HG02588 (cell line): ENCODE measurements around the gene HOXA1.

Experiments
- ATAC-seq: cut with Tn5 transposase; IDR thresholded peaks from one replicate; pipeline ENCODE4 v1.9.1; 2021; ENCODE audit warnings: mild to moderate bottlenecking, moderate library complexity; ENCODE audit not compliant: unreplicated experiment

Gene HOXA1

DNA sequence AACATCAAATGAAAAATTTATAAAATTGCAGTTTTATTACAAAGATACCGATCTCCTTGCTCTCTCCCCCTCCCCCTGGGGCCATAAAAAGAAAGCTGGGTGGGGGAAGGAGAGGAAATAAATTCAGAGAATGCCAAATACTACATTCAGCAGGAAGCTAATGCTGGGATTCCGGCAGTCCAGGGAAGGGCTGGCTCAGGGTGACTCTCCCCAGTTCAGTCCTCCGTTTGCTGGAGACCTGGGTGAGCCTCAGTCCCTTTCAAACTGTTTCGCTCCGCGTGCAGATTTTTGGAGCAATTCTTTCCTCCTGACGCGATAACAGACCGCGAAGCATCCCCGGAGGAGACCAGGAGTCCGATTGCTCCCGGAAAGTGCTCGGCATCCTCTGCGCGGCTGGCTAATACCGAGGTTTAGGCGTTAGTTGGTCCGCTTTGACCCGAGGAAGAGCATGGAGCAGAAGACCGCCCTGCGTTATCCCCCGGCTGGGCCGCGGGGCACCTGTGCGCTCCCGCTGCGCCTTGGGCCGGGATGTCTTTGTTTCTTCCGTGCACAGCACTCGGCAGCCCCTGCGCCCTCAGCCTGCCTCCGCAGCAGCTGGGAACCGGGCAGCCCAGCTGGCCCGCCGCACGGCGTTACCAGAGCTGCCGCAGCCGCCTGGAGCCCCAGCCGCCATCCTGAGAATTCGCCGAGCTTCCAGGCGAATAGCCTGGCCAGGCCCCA lies 10.5 kb upstream of the HOXA1 start:
- ATAC-seq = no peak

DNA sequence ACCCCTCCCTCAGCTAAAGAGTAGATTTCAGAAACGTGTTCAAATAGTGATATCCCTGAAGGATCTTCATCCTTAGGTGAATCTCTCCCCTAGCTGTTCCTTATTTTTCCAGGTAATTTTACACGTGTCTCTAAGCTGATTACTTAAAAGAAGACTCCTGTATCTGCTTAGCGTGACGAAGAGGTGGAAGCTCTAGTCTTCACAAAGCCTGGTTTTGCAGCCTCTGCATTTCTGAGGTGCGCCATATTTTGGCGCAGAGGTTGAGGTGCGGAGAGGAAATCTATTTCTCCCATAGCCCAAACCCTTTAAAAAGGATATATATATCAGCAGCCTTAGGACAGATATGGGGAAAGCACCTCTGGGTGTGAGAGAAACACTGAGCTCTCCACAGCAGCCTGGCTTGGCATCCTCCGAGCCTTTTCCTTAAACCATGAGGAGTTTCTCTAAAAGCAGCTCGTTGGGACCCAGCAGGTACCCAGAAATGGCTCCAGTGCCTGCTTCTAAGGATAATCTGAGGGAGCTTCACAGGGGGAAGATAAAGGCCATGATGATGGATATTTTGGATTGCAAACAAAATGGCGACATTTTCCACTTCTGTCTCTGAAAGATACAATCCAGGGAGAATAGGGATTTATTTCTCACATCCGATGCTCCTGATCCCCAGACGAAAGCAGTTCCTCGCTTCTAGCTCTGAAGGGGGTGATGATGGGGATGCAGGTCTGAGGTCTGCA lies 9.7 kb upstream of the HOXA1 start:
- no peak for ATAC-seq

DNA sequence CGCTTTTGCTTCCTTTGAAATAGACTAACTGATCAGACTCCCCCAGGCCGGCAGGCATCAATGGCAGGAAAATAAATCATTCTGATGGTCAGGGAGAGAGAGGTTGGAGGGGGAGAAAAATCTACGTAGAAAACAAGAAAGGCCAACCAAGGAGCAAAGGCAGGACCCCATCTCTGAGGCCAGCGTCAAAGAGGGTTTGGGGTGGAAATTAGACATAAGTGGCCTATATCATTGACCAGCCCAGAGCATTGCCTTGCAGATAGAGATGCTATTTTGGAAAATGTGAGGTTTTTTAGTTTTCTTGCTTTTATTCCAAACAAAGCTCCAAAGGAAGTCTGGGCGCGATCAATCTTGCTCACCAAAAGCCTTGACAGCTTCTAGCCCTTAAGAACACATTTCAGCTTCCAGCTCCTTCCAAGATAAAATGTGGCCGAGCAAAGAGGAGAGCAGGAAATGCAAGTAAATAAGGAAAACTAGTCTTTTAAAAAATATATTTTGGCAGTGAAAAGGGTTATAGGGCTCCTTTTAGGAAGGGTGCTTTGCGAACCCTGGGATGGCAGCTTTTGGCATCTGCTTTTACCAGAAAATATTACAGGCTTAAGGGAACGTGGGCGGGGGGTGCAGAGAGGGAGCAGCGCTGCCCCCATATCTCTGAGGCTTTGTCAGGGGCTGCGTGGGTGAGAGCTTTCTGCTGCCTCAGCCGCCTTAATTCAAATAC lies 8.7 kb upstream of the HOXA1 start:
- ATAC-seq = no peak

DNA sequence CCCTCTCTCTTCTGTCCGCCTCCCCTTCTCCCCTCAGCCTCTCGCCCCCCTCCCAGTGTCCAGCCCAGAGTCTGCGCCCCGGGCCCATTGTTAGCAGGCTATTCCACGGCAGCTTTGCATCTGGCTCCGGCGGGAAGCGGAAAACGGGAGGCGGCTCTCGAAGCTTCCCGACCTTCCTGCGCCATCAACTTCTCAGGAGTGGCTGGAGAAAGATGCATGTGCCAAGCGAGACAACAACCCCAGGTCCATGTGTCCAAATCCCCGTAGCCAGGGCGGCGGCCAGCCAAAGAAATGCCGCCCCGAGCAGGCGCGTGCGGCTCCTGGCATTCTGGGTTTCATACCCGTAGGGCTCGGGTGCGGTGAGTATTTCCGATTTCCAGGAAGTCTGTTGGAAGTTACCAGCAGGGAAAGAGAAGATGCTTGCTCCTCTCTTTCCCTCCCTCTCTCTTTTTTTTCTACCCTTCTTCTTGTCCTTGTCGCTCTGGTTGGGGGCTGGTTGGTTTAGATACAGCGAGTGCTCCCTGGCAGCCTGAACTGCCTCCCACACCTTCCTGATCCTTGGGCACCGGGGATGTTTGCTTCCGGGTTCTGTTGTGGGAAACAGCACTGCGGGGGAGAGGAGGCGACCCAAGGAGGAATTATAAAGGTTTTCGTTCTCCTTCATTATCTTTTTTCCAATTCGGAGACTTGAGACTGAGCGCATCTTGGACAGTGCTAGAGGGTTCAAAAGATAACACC lies 7.9 kb upstream of the HOXA1 start:
- ATAC-seq = no peak

DNA sequence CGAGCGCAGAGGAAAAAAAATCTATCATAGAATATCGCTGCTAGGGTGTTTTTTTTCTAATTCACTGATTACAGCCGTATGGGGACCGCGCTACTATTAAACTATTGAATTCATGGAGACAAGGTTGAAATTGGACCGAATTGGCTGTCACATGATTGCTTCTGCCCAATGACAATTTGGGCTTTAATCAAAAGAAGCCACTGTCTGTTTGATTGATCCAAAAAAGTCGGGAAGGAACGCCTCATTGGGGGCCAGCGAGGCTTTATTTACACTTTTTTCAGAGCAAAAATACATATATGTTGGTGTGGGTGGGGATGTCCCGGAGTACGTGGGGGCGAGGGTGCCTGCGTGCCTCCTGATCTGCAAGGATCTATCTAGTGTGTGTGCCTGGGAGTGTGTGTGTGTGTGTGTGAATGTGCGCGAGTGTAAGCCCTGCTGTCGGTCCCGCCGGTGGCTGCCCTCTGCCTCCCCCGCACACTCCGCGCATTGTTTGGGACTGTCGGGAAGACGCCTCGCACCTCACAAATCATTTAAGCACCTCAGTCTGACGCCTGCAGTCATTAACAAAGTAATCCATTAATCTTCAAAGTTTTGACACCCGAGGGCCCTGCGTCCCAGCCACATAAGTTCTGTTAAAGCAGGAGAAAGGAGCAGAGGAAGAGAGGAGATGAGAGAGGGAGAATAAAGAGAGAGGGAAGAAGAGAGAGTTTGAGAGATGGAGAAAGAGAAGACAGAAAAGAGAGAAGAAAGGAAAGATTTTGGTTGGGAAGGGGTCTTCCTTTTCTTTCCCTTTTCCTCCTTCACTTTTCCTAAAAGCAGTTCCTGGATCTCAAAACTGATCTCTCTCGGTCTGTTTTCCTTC lies 7.0 kb upstream of the HOXA1 start, which contains the start of gene HOXA2:
Gene HOXA2, minus strand, starts transcription at position 103 of the 862 bp plus-strand sequence. CDS start 183 bp downstream, outside the sequence.
- ATAC-seq = no peak

DNA sequence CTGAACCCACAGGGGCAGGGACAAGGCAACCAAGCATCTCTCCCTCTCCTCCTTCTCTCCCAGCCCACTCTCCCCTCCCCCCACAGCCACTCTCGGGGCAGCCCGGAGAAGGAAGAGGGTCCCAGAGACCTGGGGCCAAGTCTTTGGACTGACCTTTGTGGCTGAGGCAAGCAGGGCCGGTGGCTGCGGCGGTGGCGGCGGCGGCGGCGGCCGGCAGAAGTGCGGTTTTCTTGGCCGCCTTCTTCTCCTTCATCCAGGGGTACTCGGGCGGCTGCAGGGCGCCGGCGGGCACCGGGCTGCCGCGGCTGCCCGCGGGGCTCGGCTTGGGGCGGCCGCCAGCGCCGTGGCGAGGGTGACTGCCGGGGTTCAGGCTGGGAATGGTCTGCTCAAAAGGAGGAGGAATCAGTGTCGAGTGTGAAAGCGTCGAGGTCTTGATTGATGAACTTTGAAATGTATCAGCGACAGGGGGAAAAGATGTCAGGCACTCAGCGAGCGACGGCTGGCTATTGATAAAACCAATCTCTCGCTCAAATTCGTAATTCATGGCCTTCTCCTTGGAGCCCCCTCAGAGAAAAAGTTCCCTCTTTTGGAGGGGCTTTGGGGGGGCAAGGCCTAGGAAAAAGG lies 6.3 kb upstream of the HOXA1 start:
- no peak for ATAC-seq

DNA sequence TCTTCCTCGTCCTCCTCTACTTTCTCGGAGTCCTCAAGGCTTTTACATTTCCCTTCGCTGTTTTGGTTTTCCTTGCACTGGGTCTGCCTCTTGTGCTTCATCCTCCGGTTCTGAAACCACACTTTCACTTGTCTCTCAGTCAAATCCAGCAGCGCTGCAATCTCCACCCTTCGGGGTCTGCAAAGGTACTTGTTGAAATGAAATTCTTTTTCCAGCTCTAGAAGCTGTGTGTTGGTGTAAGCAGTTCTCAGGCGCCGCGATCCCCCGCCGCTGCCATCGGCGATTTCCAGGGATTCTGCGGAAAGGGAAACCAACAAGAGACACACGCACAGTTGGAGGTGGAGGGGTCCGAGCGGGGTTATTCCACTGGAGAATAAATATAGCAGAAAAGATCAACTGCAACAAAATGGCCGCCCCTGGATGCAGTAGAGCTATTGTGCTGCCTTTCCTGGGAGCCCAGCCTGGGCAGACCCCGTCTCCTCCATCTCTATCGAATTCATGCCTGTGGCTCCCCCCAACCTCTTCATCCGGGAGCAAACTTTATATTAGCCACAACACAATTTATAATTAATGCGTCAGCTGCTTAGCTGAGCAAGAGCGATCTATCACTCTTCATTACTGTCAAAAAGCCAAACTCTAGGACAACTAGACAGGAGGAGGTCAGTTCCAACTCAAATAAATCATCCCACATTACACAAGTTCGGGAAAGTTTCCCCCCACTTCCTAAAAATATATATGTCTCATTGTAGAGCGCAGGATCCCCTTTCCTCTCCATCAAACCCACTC lies 5.6 kb upstream of the HOXA1 start:
- no peak for ATAC-seq

DNA sequence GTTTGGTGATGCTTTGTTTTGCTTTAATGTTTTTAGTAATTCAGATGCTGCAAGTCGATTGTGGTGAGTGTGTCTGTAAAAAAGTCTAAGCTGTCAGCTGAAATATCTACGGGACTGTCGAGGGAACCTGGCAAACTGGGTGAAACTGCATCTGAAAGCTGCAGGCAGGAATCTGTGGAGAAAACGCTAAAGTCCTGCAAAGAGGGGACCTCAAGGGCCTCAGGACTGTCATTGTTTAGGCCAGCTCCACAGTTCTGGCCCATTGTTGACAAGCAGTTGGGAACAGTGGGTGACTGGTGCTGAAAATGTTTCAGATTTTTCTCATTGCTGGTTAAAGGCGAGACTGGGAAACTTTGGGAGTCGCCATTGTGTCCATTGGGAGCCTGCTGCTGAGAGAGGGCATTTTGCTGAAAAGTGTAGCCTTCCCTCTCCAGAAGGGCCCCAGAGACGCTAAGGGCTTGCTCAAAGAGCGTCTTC lies 4.9 kb upstream of the HOXA1 start:
- ATAC-seq = no peak

DNA sequence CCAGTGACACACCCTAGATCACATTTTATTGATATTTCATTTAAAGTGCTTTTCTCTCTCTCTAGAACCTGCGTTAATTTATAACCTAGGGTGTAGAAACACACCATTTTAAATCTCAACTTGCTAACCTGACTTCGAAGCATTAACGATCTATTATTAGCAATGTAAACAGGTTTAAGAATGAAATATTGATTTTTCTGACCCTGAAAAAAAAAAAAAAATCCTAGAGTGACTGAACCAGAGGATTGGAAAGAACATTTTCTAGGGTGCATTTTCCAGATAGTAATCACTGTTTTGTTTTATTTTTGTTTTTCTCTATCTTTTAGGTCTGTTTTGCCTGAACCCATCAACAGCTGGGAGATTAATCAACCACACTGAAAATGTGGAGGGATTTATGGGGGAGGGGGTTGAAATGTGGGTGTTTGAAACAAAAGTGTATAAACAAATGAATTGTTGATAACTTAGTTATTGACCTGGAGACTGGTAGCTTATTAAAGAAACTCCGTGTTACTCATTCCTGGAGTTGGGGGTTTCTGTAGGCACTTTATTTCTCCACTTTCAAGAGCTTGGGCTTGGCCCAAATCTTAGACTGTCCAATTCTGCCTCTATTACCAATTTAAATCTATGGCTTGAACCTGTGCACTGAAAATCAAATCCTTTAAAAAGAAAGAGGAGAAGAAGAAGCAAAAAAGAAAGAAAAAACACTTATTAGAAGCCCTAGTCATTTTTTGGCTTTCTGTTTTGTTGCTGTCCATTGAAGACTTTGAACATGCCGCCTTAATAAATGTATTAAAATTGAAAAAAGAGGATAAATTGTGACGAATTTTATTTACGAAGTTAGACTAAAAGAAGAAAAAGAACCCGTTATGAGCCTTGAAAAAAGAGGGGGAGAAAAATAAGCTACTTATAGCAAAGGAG lies 3.9 kb upstream of the HOXA1 start:
- ATAC-seq = no peak

DNA sequence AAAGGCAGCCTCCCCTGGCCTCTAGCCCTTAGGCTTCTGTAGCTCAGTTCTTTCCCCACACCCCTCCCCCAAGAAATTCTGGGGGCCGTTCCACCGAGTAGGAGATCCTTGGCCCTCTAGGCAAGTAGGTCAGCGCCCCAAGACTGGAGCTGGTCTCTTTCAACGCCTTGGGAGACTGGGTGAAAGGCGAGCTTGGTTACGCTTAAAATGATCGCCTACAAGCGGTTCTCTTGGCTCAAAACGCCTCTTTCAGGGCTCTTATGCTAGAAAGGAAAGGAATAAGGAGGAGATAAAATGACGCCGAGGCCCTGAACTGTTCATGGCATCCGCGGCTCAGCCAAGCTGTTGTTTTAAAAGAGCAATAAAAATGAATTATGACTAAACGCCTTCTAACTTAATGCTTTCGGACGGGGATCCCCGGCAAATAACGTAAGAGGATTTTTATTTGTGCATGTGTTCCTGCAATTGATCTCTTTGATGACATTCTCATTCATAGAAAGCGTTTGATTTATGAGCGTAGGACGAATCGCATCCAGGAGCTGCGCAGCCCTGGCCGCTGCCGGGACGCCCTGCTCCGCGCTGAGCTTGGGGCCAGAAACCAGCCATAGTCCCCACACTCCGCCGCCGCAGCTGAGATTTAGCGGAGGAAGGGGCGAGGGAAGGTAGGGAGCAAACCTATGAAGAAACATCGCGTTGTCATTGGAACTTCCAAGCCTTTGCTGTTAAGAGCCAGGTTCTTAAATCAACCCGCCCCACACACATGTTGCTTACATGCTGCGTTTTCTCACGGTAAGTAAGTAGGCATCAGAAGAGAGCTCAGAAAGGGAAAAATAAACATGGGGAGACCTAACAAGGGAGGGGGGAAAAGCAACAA lies 3.0 kb upstream of the HOXA1 start:
- no peak for ATAC-seq

DNA sequence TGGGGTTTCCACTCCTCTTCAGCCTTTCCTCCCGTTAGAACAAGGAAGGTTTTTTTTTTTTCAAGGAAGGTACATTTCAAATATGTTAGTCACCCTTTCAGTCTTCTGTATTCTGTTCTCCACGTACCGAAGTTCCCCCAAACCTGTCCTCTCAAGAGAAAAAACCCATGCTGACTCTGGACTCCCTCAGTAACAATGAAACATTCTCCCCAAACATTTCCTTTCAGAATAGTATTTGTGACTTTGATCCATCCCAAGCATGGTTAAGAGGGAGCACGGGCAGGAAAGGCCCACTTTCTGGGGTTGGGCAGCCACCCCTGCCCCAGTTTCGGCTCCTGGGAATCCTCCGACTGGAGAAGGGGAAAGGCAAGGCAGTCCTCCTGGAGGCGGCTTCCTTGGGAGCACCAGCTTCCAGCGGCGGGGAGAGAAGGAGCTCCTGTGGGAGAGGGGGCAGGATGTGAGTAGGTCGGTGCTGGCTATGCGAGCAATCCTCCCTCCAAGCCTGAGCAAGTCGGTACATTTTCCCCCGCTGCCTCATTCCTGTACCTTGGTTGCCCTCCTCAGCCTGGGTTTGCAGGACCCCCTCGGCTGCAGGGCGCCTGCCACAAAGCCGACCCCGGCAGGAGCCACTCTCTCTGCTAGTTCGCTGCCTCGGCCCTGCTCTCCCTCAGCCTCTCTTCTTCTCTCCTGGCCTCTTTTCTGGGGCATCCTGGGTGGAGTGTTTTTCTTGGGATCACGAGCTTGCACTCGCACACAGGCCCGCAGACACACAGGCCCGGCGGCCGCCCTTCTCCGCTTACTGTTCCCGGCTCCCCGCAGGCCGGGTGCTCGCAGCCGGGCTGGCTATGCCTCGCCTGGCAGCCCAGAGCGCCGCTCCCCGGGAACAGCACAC lies 2.1 kb upstream of the HOXA1 start:
- no peak for ATAC-seq

DNA sequence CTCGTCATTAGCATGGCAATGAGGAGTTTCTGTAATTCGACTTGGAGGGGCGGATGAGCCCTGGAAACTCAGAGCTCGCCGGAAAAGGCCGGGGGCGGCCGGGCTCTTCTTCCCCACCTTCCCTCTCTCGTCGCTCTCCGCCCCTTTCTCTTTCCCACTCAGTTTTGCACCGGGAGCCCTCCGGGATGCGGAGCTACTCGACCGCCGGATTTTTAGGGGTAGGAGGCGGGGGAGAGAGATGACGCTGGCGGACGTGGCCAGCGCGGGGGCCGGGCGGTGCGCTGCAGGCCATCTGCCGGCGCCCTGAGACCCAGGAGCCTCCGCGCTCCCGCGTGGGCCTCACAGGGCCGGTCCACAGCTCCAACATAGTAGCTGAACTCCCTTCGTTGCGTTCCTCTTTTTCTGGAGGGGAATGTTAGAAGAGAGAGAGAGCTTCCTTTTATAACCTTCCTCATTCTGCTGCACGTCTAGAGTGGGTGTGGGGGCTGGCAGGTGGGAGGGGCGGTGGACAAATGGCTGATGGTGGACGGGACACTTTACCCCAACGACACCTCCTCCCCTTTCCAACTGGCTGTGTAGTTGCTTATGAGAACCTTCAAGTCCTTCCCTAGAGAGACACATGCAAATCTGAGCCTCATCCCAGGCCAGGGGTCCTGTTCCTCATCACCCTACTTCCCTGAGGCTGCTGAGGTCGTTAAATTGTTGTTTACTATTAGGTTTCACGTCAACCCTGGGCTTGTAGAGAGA lies 1.1 kb upstream of the HOXA1 start:
- ATAC-seq = no peak

DNA sequence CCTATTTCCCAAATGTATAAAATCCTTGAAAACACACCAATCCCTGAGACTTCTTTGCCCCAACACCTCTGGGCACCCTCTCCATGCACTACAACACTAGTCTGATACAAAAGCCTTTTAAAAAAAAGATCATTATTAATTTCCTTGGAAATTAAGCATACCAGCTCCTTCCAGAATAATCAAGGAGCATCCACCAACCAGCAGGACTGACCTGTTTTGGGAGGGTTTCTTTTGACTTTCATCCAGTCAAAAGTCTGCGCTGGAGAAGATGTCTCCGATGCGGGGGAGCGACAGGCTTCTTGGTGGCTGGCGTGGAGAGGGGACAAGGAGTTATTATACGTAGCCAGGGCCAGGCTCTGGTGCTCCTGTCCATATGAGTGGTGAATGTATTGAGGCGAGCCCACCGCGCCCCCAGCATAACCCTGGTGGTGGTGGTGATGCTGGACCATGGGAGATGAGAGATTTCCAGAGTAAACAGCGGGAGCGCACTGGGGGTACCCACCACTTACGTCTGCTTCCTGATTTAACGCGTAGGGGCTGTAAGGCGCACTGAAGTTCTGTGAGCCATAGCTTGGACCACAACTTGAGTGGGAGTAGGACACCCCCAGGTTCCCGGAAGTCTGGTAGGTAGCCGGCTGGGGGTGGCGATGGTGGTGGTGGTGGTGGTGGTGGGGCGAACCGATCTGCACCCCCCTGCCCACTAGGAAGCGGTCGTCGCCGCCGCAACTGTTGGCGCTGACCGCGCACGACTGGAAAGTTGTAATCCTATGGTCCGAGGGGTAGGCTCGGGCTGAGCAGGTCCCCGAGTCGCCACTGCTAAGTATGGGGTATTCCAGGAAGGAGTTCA lies 527 bp downstream of the HOXA1 start:
- peak; percentile 7 for ATAC-seq
